Measurements from ENCODE around the gene SELENOM. TPM values are rescaled to one million over a fixed set of nuclear protein-coding genes. Genes with fewer than 3 reads are reported as not detected.

The SELENOM gene
- total and polyA plus RNA-seq, 2 of the 8 experiments (the other 6 are each of a cell fraction or from before 2014, with no cell fraction given), result 22.7 to 40.0 TPM

DNA sequence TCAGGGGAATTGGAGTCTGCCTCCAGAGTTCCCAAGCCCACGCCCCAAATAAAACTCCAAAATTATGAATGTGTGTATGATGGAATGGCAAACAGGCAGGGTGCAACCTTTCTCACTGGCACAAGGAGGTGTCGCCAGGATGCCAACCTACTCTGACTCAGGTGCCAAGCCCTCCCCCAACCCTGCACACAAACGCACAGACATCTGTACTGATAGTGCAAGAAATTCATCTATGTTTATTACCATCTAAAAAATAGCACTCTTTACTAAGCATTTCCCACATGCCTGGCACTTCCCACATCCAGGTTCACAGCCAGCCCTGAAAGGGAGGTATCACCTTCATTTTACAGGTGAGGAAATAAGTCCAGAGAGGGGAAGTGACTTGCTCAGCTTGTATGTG, 31.7 kb upstream of the SELENOM start (continued):
- TF ChIP-seq CHD7 (IDR thresholded peaks at IDR 0.05; ENCODE audit: insufficient replicate concordance, low read length) (no peak), GTF2F1 (IDR thresholded peaks at IDR 0.05; ENCODE audit: borderline replicate concordance, low read depth, low read length) (no peak), BCL11A (IDR thresholded peaks at IDR 0.05; ENCODE audit: low read depth in 2 of 2, low read length in 2 of 2) (no peak), USF2 (IDR thresholded peaks at IDR 0.05; ENCODE audit: low read length) (no peak), RXRA (IDR thresholded peaks at IDR 0.05; ENCODE audit: insufficient read depth, low read depth, low read length) (no peak), POLR2AphosphoS5 (IDR thresholded peaks at IDR 0.05; ENCODE audit: low read depth, low read length) (no peak), CHD1 (IDR thresholded peaks at IDR 0.05; ENCODE audit: low read depth, low read length) (no peak), SIN3A (conservative IDR thresholded peaks at IDR 0.05 in 1 of 2, IDR thresholded peaks at IDR 0.05 in 1 of 2; ENCODE audit: low read depth in 1 of 2, low read length in 2 of 2) (no peak), RFX5 (IDR thresholded peaks at IDR 0.05; ENCODE audit: borderline replicate concordance, low read depth, low read length) (no peak)
